ENCODE results near the gene TUBGCP5.

GRCh38 chr15:23038726-23039142 lies 635 bp downstream of the TUBGCP5 start:
- no peak for TF ChIP-seq CTCF (conservative IDR thresholded peaks at IDR 0.05; ENCODE audit: low read depth, low read length)
- TF ChIP-seq EZH2 (IDR thresholded peaks at IDR 0.05; ENCODE audit: borderline replicate concordance, low read depth, low read length, poor library complexity, severe bottlenecking), result no peak
